Brain microvascular endothelial cell (primary cell): ENCODE results near the gene LRIG3.

Experiments
- DNase-seq: peaks from one replicate; pipeline ENCODE4 v3.0.0-alpha.2; 2020
- H3K27ac ChIP-seq: fragments of 250-450 bp; sonication (Bioruptor Pico); 2 replicates; pipeline ENCODE4 v1.5.1; 2020; ENCODE audit warnings: mild to moderate bottlenecking, moderate library complexity
- H3K27me3 ChIP-seq: fragments of 250-450 bp; sonication (Bioruptor Pico); replicated peaks from 2 replicates; pipeline ENCODE4 v1.5.1; 2020; ENCODE audit warnings: mild to moderate bottlenecking
- H3K36me3 ChIP-seq: fragments of 250-450 bp; sonication (Bioruptor Pico); replicated peaks from 2 replicates; pipeline ENCODE4 v1.5.1; 2020; ENCODE audit warnings: mild to moderate bottlenecking
- H3K4me3 ChIP-seq: 2 replicates; pipeline ENCODE4 v1.5.1; 2011; ENCODE audit warnings: low read depth, mild to moderate bottlenecking, control low read depth, low read length, moderate library complexity
- CTCF ChIP-seq: IDR thresholded peaks from 2 replicates; pipeline ENCODE4 v1.5.1; 2011; ENCODE audit warnings: low read depth, mild to moderate bottlenecking, moderate library complexity, low read length, control low read depth, inconsistent platforms; ENCODE audit errors: missing control alignments
- in situ Hi-C: cut with HindIII; loops from 2 replicates; pipeline ENCODE4 v1.10.0; 2017; ENCODE audit warnings: low sequenced_read_pairs, low pct_ligation_motif_present

Gene LRIG3

GRCh38 chr12:58897969-58898368 is 22.3 kb downstream of the LRIG3 start:
- H3K4me3 ChIP-seq, result no peak overlapping the region
- DNase-seq, result no peak
- in situ Hi-C loops, result no loop called here
- no peak for TF ChIP-seq CTCF
- H3K36me3 ChIP-seq, result peaks cover 3% of the 10 kb centered on the region
- H3K27ac ChIP-seq, result no peak overlapping the region
- H3K27me3 ChIP-seq, result no peaks in the 10 kb centered on the region

GRCh38 chr12:58896278-58896677 is 24.0 kb downstream of the LRIG3 start:
- TF ChIP-seq CTCF, result no peak
- in situ Hi-C loops, result no loop called here

GRCh38 chr12:58895053-58895452 is 25.3 kb downstream of the LRIG3 start:
- Histone ChIP-seq H3K4me3 (no peak overlapping the region), H3K27ac (no peak overlapping the region), H3K36me3 (peaks cover 6% of the 10 kb centered on the region), H3K27me3 (no peaks in the 10 kb centered on the region)
- TF ChIP-seq CTCF, result no peak
- DNase-seq, result no peak
- in situ Hi-C loops, result no loop called here

More at GRCh38 chr12:58896278-58896677, 24.0 kb downstream of the LRIG3 start:
- Histone ChIP-seq H3K27ac (no peak overlapping the region), H3K36me3 (peaks cover 3% of the 10 kb centered on the region), H3K27me3 (no peaks in the 10 kb centered on the region), H3K4me3 (no peak overlapping the region)
- DNase-seq, result no peak

- in situ Hi-C loops, result no loop called here
- Histone ChIP-seq H3K27me3 (no peaks in the 10 kb centered on the region), H3K36me3 (peaks cover 16% of the 10 kb centered on the region), H3K27ac (no peak overlapping the region), H3K4me3 (no peak overlapping the region)
- TF ChIP-seq CTCF, result no peak
- no peak for DNase-seq
Measured at GRCh38 chr12:58894040-58894439, 26.3 kb downstream of the LRIG3 start.

- peaks cover 20% of the 10 kb centered on the region for H3K36me3 ChIP-seq
- peak; percentile 18 for DNase-seq
- no peaks in the 10 kb centered on the region for H3K27me3 ChIP-seq
- no peak overlapping the region for H3K4me3 ChIP-seq
- no peak for TF ChIP-seq CTCF
- in situ Hi-C loops, result no loop called here
- no peak overlapping the region for H3K27ac ChIP-seq
Measured at GRCh38 chr12:58893495-58893894, 26.8 kb downstream of the LRIG3 start.

GRCh38 chr12:58889557-58889956 is 30.7 kb downstream of the LRIG3 start:
- Histone ChIP-seq H3K4me3 (no peak overlapping the region), H3K27ac (no peak overlapping the region), H3K36me3 (peaks cover 49% of the 10 kb centered on the region), H3K27me3 (no peaks in the 10 kb centered on the region)
- no peak for TF ChIP-seq CTCF
- in situ Hi-C loops, result no loop called here
- no peak for DNase-seq
